Fibroblast of lung (primary cell): ENCODE results near the gene MIXL1. TPM values are rescaled to one million over a fixed set of nuclear protein-coding genes. Genes with fewer than 3 reads are reported as not detected.

Experiments used
- DNase-seq, 2 donors: peaks; one replicate each; pipeline versions ENCODE4 v3.0.0 to v3.0.0-alpha.2; 2010; ENCODE audit warnings: low read depth in 2 of 2
- H2AFZ ChIP-seq: 2 replicates; pipeline ENCODE4 v1.5.1; 2012; ENCODE audit warnings: low read length, control low read depth, inconsistent platforms
- H3K27ac ChIP-seq: 2 replicates; pipeline ENCODE4 v1.5.1; 2011; ENCODE audit warnings: low read length, control low read depth; ENCODE audit not compliant: insufficient read depth
- H3K27me3 ChIP-seq: 2 replicates; pipeline ENCODE4 v1.5.1; 2011; ENCODE audit warnings: mild to moderate bottlenecking, low read length; ENCODE audit not compliant: control insufficient read depth, insufficient read depth
- H3K36me3 ChIP-seq: 2 replicates; pipeline ENCODE4 v1.5.1; 2011; ENCODE audit warnings: low read length; ENCODE audit not compliant: control insufficient read depth, insufficient read depth
- H3K4me1 ChIP-seq: 2 replicates; pipeline ENCODE4 v1.5.1; 2011; ENCODE audit warnings: low read length; ENCODE audit not compliant: control insufficient read depth, insufficient read depth; ENCODE audit errors: extremely low read depth
- H3K4me2 ChIP-seq: 2 replicates; pipeline ENCODE4 v1.5.1; 2011; ENCODE audit warnings: low read length, control low read depth; ENCODE audit not compliant: insufficient read depth; ENCODE audit errors: extremely low read depth
- H3K4me3 ChIP-seq, 4 experiments: fragments of 200-600 bp in 1 of 4; sonication (generic) in 1 of 4; replicated peaks in 1 of 4; 2 replicates each; pipeline ENCODE4 v1.5.1; 2011 to 2016; ENCODE audit warnings: low read length in 4 of 4, low read depth in 3 of 4, mild to moderate bottlenecking in 3 of 4, control low read depth in 2 of 4, inconsistent platforms in 1 of 4, mixed read lengths in 1 of 4; ENCODE audit not compliant: insufficient read depth in 1 of 4; ENCODE audit errors: control extremely low read depth in 1 of 4
- H3K79me2 ChIP-seq: 2 replicates; pipeline ENCODE4 v1.5.1; 2012; ENCODE audit warnings: mild to moderate bottlenecking, low read length, inconsistent platforms; ENCODE audit not compliant: control insufficient read depth, insufficient read depth
- H3K9ac ChIP-seq: 2 replicates; pipeline ENCODE4 v1.5.1; 2011; ENCODE audit warnings: mild to moderate bottlenecking, low read length, control low read depth; ENCODE audit not compliant: insufficient read depth
- H3K9me3 ChIP-seq: 2 replicates; pipeline ENCODE4 v1.5.1; 2012; ENCODE audit warnings: low read depth, low read length; ENCODE audit not compliant: control insufficient read depth, insufficient read depth
- H4K20me1 ChIP-seq: 2 replicates; pipeline ENCODE4 v1.5.1; 2011; ENCODE audit warnings: low read length; ENCODE audit not compliant: control insufficient read depth, insufficient read depth; ENCODE audit errors: extremely low read depth
- EZH2 ChIP-seq: IDR thresholded peaks from 2 replicates; pipeline ENCODE4 v1.5.1; 2012; ENCODE audit warnings: low read length, control low read depth, mild to moderate bottlenecking; ENCODE audit errors: missing control alignments
- polyA plus RNA-seq, 2 donors: library from polyadenylated mRNA; depleted of rRNA in 1 of 2; stranded (reverse) in 1 of 2; unstranded in 1 of 2; fragments of >200 nt; gene quantifications; 2 replicates each; pipeline ENCODE4 v1.2.1, GENCODE V29; 2011 to 2012; ENCODE audit warnings: missing spikeins in 1 of 2
- total RNA-seq: library from RNA; depleted of rRNA; stranded (reverse); fragments of >200 nt; gene quantifications from 2 replicates; pipeline ENCODE4 v1.2.1, GENCODE V29; 2014
- TF ChIP-seq, protein P1 (sequence below), 2 donors: IDR thresholded peaks in 1 of 2; conservative IDR thresholded peaks in 1 of 2; 1 replicate in 1 of 2; 2 replicates in 1 of 2; pipeline ENCODE4 v1.5.1; 2011 to 2012; ENCODE audit warnings: low read length in 2 of 2, control low read depth in 1 of 2, inconsistent platforms in 1 of 2, low read depth in 1 of 2, mild to moderate bottlenecking in 1 of 2

MIXL1 gene
- total and polyA plus RNA-seq, 2 donors (not counting 1 experiment from before 2014, with no cell fraction given): 0.07 TPM; not detected in 1

DNA sequence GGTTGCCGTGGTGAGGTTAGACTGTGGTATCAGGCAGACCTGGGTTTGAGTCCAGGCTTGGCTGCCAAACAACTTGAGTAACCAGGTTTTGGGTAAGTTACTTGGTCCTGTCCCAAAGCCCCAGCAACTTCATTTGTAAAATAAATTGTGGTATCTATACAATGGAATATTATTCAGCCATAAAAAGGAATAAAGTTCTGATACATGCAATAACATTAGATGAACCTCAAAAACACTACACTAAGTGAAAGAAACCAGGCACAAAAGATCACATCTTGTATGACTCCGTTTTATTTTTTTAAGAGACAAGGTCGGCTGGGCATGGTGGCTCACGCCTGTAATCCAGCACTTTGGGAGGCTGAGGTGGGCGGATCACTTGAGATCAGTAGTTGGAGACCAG, 16.4 kb upstream of the MIXL1 start:
- H3K9ac ChIP-seq: no peak overlapping the region
- no peaks in the 10 kb centered on the region for H4K20me1 ChIP-seq
- no peaks in the 10 kb centered on the region for H3K79me2 ChIP-seq
- H3K36me3 ChIP-seq: no peaks in the 10 kb centered on the region
- no peaks in the 10 kb centered on the region for H3K27me3 ChIP-seq
- TF ChIP-seq EZH2: no peak
- TF ChIP-seq, protein P1, sequence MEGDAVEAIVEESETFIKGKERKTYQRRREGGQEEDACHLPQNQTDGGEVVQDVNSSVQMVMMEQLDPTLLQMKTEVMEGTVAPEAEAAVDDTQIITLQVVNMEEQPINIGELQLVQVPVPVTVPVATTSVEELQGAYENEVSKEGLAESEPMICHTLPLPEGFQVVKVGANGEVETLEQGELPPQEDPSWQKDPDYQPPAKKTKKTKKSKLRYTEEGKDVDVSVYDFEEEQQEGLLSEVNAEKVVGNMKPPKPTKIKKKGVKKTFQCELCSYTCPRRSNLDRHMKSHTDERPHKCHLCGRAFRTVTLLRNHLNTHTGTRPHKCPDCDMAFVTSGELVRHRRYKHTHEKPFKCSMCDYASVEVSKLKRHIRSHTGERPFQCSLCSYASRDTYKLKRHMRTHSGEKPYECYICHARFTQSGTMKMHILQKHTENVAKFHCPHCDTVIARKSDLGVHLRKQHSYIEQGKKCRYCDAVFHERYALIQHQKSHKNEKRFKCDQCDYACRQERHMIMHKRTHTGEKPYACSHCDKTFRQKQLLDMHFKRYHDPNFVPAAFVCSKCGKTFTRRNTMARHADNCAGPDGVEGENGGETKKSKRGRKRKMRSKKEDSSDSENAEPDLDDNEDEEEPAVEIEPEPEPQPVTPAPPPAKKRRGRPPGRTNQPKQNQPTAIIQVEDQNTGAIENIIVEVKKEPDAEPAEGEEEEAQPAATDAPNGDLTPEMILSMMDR (conservative IDR thresholded peaks at IDR 0.05 in 1 of 2, IDR thresholded peaks at IDR 0.05 in 1 of 2; ENCODE audit: low read depth in 1 of 2, low read length in 2 of 2): no peak
- H2AFZ ChIP-seq: no peak overlapping the region
- H3K27ac ChIP-seq: no peak overlapping the region
- H3K4me3 ChIP-seq: no peak overlapping the region
- H3K9me3 ChIP-seq: no peaks in the 10 kb centered on the region
- no peaks in the 10 kb centered on the region for H3K4me1 ChIP-seq
- no peak for DNase-seq
- no peak overlapping the region for H3K4me2 ChIP-seq

DNA sequence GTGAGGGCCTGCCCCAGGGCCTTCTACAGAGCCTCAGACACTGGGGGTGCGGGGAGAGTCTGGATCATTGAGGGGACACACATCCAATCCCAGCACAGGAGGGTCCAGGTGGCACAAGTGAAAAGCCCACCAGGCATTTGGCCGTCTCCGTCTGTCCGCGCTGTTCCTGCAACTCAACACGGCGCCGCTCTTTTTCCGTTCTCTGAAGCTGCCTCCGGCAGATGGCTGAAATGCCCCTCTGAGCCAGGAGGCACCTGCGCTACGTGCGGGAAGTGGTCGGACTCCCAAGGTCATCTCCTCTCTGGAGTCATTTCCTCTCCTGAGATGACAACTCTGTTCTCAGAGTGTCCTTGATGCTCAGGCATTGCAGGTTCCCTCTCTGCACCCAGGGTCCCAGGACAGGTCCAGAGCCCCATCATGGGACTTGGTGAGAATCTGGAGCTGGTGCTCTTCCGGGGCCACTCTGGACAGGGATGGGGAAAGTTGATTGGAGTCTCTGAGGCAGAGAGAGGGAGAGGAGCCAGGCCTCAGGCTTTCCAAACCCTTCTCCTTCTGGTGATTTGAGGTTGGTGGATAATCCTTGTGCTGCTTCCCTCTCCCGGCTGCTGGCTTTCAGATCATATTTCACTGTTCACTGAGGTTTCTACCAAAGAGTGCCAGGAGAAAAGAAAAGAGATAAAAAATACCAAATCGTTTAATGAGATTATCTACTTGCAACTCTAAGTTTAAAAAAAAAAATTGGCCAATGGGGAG, 14.0 kb upstream of the MIXL1 start:
- Histone ChIP-seq H3K27me3 (no peaks in the 10 kb centered on the region), H3K9me3 (no peaks in the 10 kb centered on the region), H3K79me2 (no peaks in the 10 kb centered on the region), H4K20me1 (no peaks in the 10 kb centered on the region), H3K36me3 (no peaks in the 10 kb centered on the region), H2AFZ (no peak overlapping the region), H3K4me1 (no peaks in the 10 kb centered on the region), H3K4me2 (no peak overlapping the region), H3K9ac (no peak overlapping the region), H3K27ac (no peak overlapping the region), H3K4me3 (no peak overlapping the region)
- DNase-seq: no peak
- TF ChIP-seq, protein P1 (conservative IDR thresholded peaks at IDR 0.05 in 1 of 2, IDR thresholded peaks at IDR 0.05 in 1 of 2; ENCODE audit: low read depth in 1 of 2, low read length in 2 of 2): no peak
- no peak for TF ChIP-seq EZH2

DNA sequence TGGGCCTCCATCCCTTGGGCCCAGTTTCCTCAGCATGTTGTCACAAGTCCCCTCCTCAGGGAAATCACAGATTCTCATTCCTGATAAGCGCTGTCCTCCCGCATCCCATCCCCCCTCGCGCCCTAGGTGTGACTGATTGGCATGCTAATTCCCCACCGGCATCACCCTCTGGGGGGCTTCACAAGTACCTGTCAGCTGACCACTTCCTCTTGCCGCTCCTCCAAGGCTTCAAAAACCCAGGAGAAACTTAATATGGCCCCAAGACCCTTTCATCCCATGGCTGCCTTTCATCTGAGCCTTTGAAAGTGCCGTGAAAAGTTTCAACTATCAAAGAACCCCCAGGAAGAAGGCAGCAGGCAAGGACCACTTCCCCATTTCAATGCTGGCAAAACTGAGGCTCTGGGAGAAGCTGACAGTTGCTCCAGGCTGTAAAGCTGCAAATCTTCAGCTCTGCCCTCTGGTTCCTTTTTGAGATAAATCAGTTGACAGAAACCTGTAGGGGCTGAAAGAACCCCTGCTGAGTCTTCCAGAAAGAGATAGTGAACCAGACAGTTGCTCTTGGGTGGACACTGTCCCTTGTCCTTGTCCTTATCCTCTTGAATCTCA, 12.8 kb upstream of the MIXL1 start:
- Histone ChIP-seq H3K4me3 (no peak overlapping the region), H3K9ac (no peak overlapping the region), H3K4me2 (no peak overlapping the region), H3K79me2 (no peaks in the 10 kb centered on the region), H3K36me3 (no peaks in the 10 kb centered on the region), H3K27ac (no peak overlapping the region), H3K4me1 (no peaks in the 10 kb centered on the region), H4K20me1 (no peaks in the 10 kb centered on the region), H2AFZ (no peak overlapping the region), H3K9me3 (no peaks in the 10 kb centered on the region), H3K27me3 (no peaks in the 10 kb centered on the region)
- TF ChIP-seq EZH2: no peak
- TF ChIP-seq, protein P1 (conservative IDR thresholded peaks at IDR 0.05 in 1 of 2, IDR thresholded peaks at IDR 0.05 in 1 of 2; ENCODE audit: low read depth in 1 of 2, low read length in 2 of 2): no peak
- DNase-seq: no peak
